Measurements from ENCODE around the gene FAM20A.

Gene FAM20A

DNA sequence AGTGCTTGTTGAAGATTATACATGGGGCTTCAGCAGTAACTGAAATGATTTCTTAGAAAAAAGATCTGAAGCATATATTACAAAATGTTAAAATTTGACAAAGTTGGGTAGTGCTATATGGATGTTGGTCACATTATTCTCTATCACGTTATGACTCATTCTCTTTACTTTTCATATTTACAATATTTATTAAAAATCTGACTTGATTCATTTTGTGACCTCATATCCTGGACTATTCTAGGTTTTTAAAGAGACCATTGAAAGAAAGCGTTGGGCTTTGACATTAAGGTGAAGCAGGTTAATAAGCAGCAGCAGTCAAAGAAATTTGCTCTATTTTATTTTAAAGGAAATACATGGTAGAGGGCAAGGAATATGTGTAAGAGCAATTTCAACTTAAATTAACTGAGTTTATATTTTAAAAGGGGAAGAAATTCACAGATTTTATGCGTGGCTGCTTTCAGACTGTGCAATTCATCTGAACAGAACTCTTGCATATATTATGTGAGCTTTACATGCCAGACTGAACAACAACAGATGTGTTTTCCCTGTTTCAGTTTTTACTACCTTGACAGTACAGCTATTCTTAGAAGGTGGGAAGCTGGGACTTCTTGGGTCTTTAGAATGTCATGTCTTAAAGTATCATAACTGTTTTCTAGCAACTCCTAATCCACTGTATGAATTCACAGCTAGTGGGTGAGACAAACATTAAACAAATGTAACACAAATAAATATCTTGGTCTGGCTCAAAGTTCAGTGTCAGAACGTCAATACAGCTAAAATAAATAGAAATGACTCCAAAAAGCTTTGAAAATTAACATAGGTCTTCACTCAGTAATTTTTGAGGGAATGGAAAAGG is 10.4 kb upstream of the FAM20A start:
- in situ Hi-C loops (cut with MboI; ENCODE audit: low sequenced_read_pairs) = no loop called here

DNA sequence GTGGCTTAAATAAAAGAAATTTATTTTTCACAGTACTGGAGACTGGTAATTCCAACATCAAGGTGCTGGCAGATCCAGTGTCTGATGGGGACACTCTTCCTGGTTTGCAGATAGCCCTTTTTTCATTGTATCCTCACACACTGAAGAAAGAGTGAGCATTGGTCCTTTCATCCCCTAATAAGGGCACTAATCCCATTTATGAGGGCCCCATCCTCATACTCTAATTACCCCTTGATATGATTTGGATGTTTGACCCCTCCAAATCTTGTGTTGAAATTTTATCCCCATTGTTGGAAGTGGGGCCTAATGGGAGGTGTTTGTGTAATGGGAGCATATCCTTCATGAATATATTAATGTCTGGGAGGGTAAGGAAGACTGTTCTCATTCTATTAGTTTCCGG is 9.4 kb upstream of the FAM20A start:
- in situ Hi-C loops (cut with MboI; ENCODE audit: low sequenced_read_pairs) = no loop called here

- in situ Hi-C loops (cut with MboI; ENCODE audit: low sequenced_read_pairs) = no loop called here
Observed at GRCh38 chr17:68608515-68609130, 7.5 kb upstream of the FAM20A start.

DNA sequence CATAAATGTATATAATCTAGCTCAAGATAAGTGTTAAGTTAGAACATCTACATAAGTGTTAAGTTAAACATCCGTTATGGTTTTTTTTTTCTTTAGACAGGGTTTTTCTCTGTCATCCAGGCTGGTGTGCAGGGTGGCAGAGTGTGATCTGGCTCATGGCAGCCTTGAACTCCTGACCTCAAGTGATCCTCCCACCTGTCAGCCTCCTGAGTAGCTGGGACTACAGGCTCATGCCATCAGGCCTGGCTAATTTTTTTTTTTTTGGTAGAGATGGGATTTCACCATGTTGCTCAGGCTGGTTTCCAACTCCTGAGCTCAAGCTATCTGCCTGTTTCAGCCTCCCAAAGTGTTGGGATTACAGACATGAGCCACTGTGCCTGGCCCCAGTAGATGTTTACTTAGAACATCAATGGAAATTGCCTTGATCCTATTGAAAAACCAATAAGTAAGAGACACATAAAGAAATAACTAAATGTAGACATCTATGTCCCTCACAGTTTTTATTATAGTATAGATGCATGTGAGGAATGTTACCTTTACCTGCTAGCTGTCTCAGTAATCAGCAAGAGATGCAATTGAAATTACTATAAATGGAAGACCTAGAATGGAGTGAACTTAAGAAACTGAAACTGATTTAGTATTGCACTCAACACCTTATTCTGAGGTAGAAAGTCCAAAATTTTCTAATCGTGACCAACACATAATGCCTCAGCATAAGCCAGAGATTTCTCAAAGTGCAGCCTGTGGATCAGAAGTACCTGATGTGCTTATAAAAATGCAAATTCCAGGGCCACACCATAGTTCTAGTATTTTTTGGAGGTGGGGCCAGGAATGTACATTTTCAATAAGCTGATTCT is 5.5 kb upstream of the FAM20A start:
- in situ Hi-C loops (cut with MboI; ENCODE audit: low sequenced_read_pairs) = no loop called here

GRCh38 chr17:68605914-68606313 is 4.7 kb upstream of the FAM20A start:
- in situ Hi-C loops (cut with MboI; ENCODE audit: low sequenced_read_pairs) = no loop called here

DNA sequence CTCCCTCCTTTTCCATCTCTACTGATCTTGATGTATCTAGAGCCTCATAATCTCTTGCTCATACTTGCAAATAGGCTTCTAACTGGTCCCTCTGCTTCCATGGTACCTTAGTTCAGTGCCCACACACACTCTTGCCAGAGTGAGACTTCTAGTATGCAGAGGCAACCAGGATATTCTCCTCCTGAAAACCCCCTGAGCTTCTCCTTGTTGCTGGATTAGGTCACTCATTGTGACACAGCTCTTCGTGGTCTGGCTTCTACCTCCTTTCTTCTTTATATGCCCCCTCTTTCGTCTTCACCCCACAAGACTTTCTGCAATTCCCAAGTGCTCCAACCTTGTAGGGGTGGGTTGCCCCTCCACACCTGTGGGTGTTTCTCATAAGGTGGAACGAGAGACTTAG is 2.5 kb upstream of the FAM20A start:
- in situ Hi-C loops (cut with MboI; ENCODE audit: low sequenced_read_pairs) = no loop called here

GRCh38 chr17:68603027-68603426 is 1.9 kb upstream of the FAM20A start:
- in situ Hi-C loops (cut with MboI; ENCODE audit: low sequenced_read_pairs) = no loop called here

- in situ Hi-C loops (cut with MboI; ENCODE audit: low sequenced_read_pairs) = no loop called here
Observed at GRCh38 chr17:68602289-68602688, 1.1 kb upstream of the FAM20A start.

- in situ Hi-C loops (cut with MboI; ENCODE audit: low sequenced_read_pairs) = no loop called here
Observed at GRCh38 chr17:68601565-68602288, 560 bp upstream of the FAM20A start.

- in situ Hi-C loops (cut with MboI; ENCODE audit: low sequenced_read_pairs) = no loop called here
Observed at GRCh38 chr17:68600067-68600930, 868 bp downstream of the FAM20A start.

- in situ Hi-C loops (cut with MboI; ENCODE audit: low sequenced_read_pairs) = no loop called here
Observed at GRCh38 chr17:68599552-68600066, 1.6 kb downstream of the FAM20A start.

GRCh38 chr17:68599091-68599490 is 2.1 kb downstream of the FAM20A start:
- in situ Hi-C loops (cut with MboI; ENCODE audit: low sequenced_read_pairs) = no loop called here

GRCh38 chr17:68598545-68598961 is 2.6 kb downstream of the FAM20A start:
- in situ Hi-C loops (cut with MboI; ENCODE audit: low sequenced_read_pairs) = no loop called here

- in situ Hi-C loops (cut with MboI; ENCODE audit: low sequenced_read_pairs) = no loop called here
Observed at GRCh38 chr17:68598074-68598473, 3.1 kb downstream of the FAM20A start.

- in situ Hi-C loops (cut with MboI; ENCODE audit: low sequenced_read_pairs) = no loop called here
Observed at GRCh38 chr17:68596411-68596945, 4.7 kb downstream of the FAM20A start.

DNA sequence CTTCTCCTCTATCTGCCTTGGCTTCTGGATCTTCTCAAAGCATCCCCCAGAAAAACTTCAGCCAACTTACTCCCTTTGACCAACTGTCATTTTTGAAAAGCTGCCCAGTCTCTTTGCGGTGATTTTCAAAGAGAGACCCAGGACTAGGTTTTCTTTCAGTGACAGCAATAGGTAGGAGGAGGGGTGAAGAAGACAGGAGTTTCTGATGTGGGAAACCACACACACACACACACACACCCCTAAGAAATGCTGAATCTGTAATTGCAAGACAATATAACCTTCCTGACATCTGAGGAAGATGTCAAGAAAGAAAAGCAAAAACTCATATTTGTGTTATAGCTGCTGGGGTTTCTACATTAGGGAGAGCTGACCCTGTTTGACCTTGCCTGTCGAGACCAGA is 5.2 kb downstream of the FAM20A start:
- in situ Hi-C loops (cut with MboI; ENCODE audit: low sequenced_read_pairs) = no loop called here

- in situ Hi-C loops (cut with MboI; ENCODE audit: low sequenced_read_pairs) = no loop called here
Observed at GRCh38 chr17:68595496-68595895, 5.7 kb downstream of the FAM20A start.

DNA sequence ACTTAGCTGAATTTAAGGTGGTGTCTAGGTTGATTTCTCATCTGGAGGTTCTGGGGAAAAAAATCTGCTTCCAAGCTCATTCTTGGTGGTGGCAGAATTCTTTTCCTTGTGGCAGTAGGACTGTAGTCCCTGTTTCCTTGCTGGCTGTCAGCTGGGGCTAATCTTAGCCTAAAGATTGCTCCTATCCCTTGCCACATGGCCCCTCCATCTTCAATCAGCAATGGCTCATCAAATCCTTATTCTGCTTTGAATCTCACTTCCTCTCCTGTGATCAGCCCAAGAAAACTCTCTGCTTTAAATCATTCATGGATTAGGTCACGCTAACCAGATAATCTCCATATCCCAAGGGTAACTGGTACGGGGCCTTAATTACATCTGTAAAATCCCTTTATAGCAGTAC is 6.6 kb downstream of the FAM20A start:
- in situ Hi-C loops (cut with MboI; ENCODE audit: low sequenced_read_pairs) = no loop called here
